Measurements from ENCODE around the gene SPATA46.

The SPATA46 gene

DNA sequence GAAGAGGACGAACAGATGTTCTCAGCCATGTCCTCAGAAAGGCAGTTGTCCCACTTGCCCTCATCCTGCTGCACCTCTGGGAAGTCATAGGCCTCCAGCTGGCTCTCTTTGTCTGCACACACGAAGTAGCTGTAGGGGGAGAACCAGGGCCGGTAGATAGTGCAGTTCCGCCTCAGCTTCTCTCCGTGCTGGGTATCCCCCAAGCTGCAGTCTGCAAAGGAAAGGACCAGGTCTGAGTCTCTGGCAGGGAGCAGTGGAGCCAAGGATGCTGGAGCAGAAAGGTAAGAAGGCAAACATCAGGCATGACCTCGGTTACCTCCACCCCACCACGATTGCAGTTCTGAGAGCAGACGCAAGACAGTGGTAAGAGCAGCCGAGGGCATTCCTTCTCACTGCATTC lies 2.2 kb downstream of the SPATA46 start:
- DNase-seq (ENCODE audit: low read depth, low spot score), result no peak
- in situ Hi-C loops (cut with HindIII; ENCODE audit: low sequenced_read_pairs), result no loop called here

DNA sequence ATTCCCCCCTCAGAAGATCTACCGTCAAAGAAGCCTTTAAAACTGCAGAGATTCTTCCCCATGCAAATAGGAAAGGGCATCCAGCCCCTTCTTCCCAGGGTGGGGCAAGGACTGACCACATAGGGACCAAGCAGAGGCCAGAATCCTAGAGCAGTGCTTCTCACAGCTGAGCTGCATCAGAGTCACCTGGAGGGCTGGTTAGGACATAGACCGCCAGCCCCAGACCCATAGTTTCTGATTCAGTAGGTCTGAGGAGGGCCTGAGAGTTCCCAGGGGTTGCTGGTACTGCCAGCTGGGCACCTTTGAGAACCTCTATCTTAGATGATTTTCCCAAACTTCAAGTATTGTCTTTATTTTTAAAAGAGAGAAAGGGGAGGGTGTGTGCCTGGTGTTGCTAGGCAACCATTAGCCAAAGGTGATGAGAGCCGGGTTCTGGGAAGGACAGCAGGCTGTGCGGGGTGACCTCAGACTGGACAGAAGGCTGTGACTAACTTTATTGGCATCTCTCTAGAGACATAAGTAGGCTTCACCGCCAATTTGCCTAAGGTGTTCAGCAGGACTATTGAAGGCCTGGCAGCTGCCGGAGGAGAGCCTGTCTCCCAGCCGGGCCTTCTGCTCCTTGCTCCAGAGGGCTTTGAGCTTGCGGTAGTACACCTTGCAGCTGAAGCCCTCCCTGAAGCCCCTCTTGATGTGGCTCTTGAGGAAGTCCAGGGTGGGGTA lies 3.0 kb downstream of the SPATA46 start:
- peak; percentile 56 for DNase-seq (ENCODE audit: low read depth, low spot score)
- TF ChIP-seq, protein P1, sequence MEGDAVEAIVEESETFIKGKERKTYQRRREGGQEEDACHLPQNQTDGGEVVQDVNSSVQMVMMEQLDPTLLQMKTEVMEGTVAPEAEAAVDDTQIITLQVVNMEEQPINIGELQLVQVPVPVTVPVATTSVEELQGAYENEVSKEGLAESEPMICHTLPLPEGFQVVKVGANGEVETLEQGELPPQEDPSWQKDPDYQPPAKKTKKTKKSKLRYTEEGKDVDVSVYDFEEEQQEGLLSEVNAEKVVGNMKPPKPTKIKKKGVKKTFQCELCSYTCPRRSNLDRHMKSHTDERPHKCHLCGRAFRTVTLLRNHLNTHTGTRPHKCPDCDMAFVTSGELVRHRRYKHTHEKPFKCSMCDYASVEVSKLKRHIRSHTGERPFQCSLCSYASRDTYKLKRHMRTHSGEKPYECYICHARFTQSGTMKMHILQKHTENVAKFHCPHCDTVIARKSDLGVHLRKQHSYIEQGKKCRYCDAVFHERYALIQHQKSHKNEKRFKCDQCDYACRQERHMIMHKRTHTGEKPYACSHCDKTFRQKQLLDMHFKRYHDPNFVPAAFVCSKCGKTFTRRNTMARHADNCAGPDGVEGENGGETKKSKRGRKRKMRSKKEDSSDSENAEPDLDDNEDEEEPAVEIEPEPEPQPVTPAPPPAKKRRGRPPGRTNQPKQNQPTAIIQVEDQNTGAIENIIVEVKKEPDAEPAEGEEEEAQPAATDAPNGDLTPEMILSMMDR (IDR thresholded peaks at IDR 0.05; ENCODE audit: low read depth, low read length), result no peak
- in situ Hi-C loops (cut with HindIII; ENCODE audit: low sequenced_read_pairs), result no loop called here
- H3K4me3 ChIP-seq (ENCODE audit: low read depth, low read length), result no peak overlapping the region

More for the DNA sequence above, 2.2 kb downstream of the SPATA46 start:
- TF ChIP-seq, protein P1 (IDR thresholded peaks at IDR 0.05; ENCODE audit: low read depth, low read length), result no peak
- no peak overlapping the region for H3K4me3 ChIP-seq (ENCODE audit: low read depth, low read length)

DNA sequence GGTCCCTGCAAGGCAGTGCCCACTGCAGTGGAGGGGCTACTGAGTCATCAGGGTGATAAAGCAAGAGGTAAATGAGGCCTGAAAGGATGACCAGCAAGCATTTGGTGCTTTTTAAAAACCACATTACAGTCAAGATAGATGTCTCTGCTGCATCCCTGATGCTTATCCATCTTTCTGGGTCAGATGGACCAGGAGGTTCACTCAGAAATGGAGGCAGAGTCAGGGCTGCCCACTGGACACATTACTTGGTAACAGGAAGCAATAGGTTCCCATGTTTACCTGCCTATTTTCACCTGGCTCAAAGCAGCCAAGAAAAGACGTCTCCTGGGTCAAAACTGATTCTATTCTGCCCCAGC lies 3.6 kb downstream of the SPATA46 start:
- H3K4me3 ChIP-seq (ENCODE audit: low read depth, low read length), result no peak overlapping the region
- TF ChIP-seq, protein P1 (IDR thresholded peaks at IDR 0.05; ENCODE audit: low read depth, low read length), result no peak
- in situ Hi-C loops (cut with HindIII; ENCODE audit: low sequenced_read_pairs), result no loop called here
- no peak for DNase-seq (ENCODE audit: low read depth, low spot score)

DNA sequence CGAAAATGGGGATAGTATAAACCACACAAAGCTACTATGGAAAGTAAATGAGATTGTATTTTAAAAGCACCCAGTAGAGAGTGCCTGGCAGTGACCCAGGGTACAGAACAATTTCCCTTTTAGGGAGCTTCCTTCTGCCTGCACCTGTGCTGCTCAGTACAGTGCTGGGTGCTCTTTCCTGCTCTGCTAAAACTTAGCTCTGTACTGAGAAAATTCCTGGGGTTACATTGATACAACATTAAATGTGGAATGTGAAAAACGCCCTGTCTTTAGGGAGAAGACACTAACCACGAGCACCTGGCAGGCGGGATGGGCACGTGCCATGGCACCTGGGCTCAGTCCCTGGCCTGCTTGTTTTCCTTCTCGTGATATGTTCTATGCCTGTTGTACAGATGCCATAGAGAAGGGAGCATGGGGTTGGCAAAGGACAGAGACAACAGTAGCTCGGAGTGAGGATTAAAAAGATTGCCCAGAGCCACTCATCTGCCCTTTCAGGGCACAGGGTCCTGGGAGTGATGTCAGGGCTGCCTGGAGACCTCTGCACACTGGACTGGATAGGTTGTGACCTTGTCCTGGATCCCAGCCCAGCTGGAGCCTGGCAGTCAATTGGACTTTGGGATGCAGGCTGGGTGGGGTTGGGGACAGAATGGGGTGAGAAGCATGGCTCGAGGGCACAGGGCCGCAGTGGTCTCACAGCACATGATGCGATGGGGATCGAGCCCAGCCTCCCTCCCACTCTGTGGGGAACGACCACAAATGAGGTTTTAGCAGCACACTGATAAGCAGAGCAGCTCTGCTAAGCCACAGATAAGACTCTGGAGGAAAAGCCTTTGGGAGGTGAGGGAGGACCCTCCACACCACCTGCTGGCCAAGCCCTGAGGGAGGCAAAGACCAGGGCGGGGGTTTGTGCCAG lies 4.2 kb downstream of the SPATA46 start:
- in situ Hi-C loops (cut with HindIII; ENCODE audit: low sequenced_read_pairs), result no loop called here
- no peak for DNase-seq (ENCODE audit: low read depth, low spot score)
- TF ChIP-seq, protein P1 (IDR thresholded peaks at IDR 0.05; ENCODE audit: low read depth, low read length), result no peak
- no peak overlapping the region for H3K4me3 ChIP-seq (ENCODE audit: low read depth, low read length)

DNA sequence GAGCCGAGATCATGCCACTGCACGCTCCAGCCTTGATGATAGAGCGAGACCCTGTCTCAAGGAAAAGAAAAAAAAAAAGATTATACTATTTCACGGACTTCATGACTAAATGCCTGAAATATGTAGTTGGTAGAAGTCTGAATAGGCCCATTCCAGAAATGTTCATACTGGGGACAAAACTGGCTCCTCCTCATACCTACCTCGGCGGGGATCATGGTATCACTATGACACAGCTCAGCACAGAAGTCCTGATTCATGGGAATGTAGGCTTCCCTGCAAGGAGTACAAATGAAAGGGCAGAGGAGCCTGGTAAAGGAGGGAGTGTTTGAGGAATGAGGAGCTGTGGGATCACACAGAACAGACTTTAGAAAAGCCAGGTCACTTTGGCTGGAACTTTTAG lies 5.0 kb downstream of the SPATA46 start:
- in situ Hi-C loops (cut with HindIII; ENCODE audit: low sequenced_read_pairs), result no loop called here
- H3K4me3 ChIP-seq (ENCODE audit: low read depth, low read length), result no peak overlapping the region
- peak; percentile 51 for DNase-seq (ENCODE audit: low read depth, low spot score)
- TF ChIP-seq, protein P1 (IDR thresholded peaks at IDR 0.05; ENCODE audit: low read depth, low read length), result no peak

DNA sequence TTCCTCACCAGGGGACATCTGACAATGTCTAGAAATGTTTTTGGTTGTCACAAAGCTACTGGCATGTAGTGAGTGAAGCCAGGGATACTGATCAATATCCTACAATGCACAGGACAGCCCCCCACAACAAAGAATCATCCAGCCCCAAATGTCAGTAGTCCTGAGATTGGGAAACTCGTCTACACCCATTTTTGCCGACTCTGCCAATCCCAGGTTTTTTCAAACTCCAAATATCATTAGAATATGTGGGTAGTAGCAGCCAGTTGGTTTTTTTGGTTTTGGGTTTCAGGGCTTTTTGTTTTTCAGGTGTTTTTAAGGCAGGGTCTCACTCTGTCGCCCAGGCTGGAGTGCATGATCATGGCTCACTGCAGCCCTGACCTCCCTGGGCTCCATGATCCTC lies 5.9 kb downstream of the SPATA46 start:
- in situ Hi-C loops (cut with HindIII; ENCODE audit: low sequenced_read_pairs), result no loop called here
- TF ChIP-seq, protein P1 (IDR thresholded peaks at IDR 0.05; ENCODE audit: low read depth, low read length), result no peak
- no peak for DNase-seq (ENCODE audit: low read depth, low spot score)
- no peak overlapping the region for H3K4me3 ChIP-seq (ENCODE audit: low read depth, low read length)
